Left ventricle myocardium inferior (tissue), 1 donor: ENCODE measurements around the gene TMEM267. TPM values are rescaled to one million over a fixed set of nuclear protein-coding genes. Genes with fewer than 3 reads are reported as not detected.

Experiments
- DNase-seq: peaks from one replicate; pipeline ENCODE4 v3.0.0-alpha.2; 2020
- H3K27ac ChIP-seq: fragments of 200-600 bp; replicated peaks from 2 replicates; pipeline ENCODE4 v1.8.0; 2021
- H3K27me3 ChIP-seq: fragments of 200-600 bp; 2 replicates; pipeline ENCODE4 v1.8.0; 2021; ENCODE audit warnings: low read depth
- H3K36me3 ChIP-seq: fragments of 200-600 bp; 2 replicates; pipeline ENCODE4 v1.8.0; 2021
- H3K4me1 ChIP-seq: fragments of 200-600 bp; 2 replicates; pipeline ENCODE4 v1.8.0; 2021
- H3K4me3 ChIP-seq: fragments of 200-600 bp; 2 replicates; pipeline ENCODE4 v1.8.0; 2021; ENCODE audit warnings: mild to moderate bottlenecking, moderate library complexity
- H3K9me3 ChIP-seq: fragments of 200-600 bp; replicated peaks from 2 replicates; pipeline ENCODE4 v1.8.0; 2021
- intact Hi-C: fragments of 100-400 bp; cut with micrococcal nuclease; formaldehyde crosslinking; loops from one replicate; pipeline ENCODE4 v1.11.0; 2022
- total RNA-seq: library from RNA; stranded (reverse); fragmentation: NEBNext Ultra II Directional; extraction: Animal tissue kit (Norgen Biotek cat#: 25700); gene quantifications from one replicate; pipeline ENCODE4 v1.2.1, GENCODE V29; 2021
- TF ChIP-seq, protein P1 (sequence below): fragments of 200-600 bp; IDR thresholded peaks from 2 replicates; pipeline ENCODE4 v1.8.0; 2021; ENCODE audit warnings: antibody characterized with exemption, mild to moderate bottlenecking, borderline replicate concordance
- donor health status: DM: no; HTN: yes; CAD: no; lungs with severe emphysema.

TMEM267 gene
- total RNA-seq, 1 donor from 2014 or later = 6.8 TPM

GRCh38 chr5:43497311-43498104 is 13.8 kb upstream of the TMEM267 start:
- DNase-seq = no peak
- intact Hi-C loops = no loop called here
- no peaks in the 10 kb centered on the region for H3K4me1 ChIP-seq
- no peak overlapping the region for H3K4me3 ChIP-seq
- H3K27me3 ChIP-seq = no peaks in the 10 kb centered on the region
- H3K27ac ChIP-seq = no peak overlapping the region
- no peaks in the 10 kb centered on the region for H3K36me3 ChIP-seq
- TF ChIP-seq, protein P1, sequence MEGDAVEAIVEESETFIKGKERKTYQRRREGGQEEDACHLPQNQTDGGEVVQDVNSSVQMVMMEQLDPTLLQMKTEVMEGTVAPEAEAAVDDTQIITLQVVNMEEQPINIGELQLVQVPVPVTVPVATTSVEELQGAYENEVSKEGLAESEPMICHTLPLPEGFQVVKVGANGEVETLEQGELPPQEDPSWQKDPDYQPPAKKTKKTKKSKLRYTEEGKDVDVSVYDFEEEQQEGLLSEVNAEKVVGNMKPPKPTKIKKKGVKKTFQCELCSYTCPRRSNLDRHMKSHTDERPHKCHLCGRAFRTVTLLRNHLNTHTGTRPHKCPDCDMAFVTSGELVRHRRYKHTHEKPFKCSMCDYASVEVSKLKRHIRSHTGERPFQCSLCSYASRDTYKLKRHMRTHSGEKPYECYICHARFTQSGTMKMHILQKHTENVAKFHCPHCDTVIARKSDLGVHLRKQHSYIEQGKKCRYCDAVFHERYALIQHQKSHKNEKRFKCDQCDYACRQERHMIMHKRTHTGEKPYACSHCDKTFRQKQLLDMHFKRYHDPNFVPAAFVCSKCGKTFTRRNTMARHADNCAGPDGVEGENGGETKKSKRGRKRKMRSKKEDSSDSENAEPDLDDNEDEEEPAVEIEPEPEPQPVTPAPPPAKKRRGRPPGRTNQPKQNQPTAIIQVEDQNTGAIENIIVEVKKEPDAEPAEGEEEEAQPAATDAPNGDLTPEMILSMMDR = no peak
- no peaks in the 10 kb centered on the region for H3K9me3 ChIP-seq

GRCh38 chr5:43491326-43491725 is 7.7 kb upstream of the TMEM267 start:
- Histone ChIP-seq H3K36me3 (peaks cover 11% of the 10 kb centered on the region), H3K27ac (no peak overlapping the region), H3K4me1 (no peaks in the 10 kb centered on the region), H3K27me3 (no peaks in the 10 kb centered on the region), H3K4me3 (no peak overlapping the region), H3K9me3 (no peaks in the 10 kb centered on the region)
- DNase-seq = no peak
- TF ChIP-seq, protein P1 = no peak
- intact Hi-C loops = no loop called here

DNA sequence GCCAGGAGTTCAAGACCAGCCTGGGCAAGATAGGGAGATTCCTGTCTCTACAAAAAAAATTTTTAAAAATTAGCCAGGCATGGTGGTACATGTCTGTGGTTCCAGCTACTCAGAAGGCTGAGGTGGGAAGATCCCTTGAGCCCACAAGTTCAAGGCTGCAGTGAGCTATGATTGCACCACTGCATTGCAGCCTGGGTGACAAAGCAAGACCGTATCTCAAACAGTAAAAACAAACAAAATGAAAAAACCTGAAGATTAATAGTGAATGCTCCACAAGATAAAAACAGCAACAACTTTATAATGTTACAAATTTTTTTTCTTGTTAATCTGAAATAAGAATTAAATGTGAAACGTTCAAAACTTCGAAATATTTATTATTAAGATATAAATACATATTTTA is 2.7 kb upstream of the TMEM267 start:
- no peaks in the 10 kb centered on the region for H3K27me3 ChIP-seq
- no peak for DNase-seq
- H3K9me3 ChIP-seq = no peaks in the 10 kb centered on the region
- H3K4me1 ChIP-seq = peaks cover 29% of the 10 kb centered on the region
- H3K4me3 ChIP-seq = no peak overlapping the region
- peaks cover 9% of the 10 kb centered on the region for H3K36me3 ChIP-seq
- no peak overlapping the region for H3K27ac ChIP-seq
- intact Hi-C loops = no loop called here
- TF ChIP-seq, protein P1 = no peak

GRCh38 chr5:43485406-43485805 is 1.7 kb upstream of the TMEM267 start:
- DNase-seq = no peak
- intact Hi-C loops = no loop called here
- TF ChIP-seq, protein P1 = no peak
- no peak overlapping the region for H3K4me3 ChIP-seq
- peak overlapping the region; percentile 98 for H3K27ac ChIP-seq
- peaks cover 29% of the 10 kb centered on the region for H3K4me1 ChIP-seq
- H3K36me3 ChIP-seq = peaks cover 9% of the 10 kb centered on the region
- no peaks in the 10 kb centered on the region for H3K9me3 ChIP-seq
- H3K27me3 ChIP-seq = no peaks in the 10 kb centered on the region

GRCh38 chr5:43484106-43484849 is 613 bp upstream of the TMEM267 start:
- DNase-seq = peak; percentile 76
- Histone ChIP-seq H3K27ac (peak overlapping the region; percentile 98), H3K9me3 (no peaks in the 10 kb centered on the region), H3K27me3 (no peaks in the 10 kb centered on the region), H3K4me3 (peak overlapping the region; percentile 92), H3K36me3 (peaks cover 5% of the 10 kb centered on the region), H3K4me1 (peaks cover 39% of the 10 kb centered on the region)
- intact Hi-C loops = no loop called here
- TF ChIP-seq, protein P1 = peak; percentile 82
